Fibroblast of gingiva (primary cell): ENCODE results near the gene ATG5.
A peak's percentile ranks its signal among the peaks of the same experiment; 100 is the strongest.
"Not testable (repeated sequence)": the region's sequence is repeated elsewhere in the genome, so short reads cannot be mapped to it uniquely, and the experiment has no call there.

ENCODE experiments used
- DNase-seq: peaks from one replicate; pipeline ENCODE4 v3.0.0-alpha.2; 2011; ENCODE audit warnings: low read depth

The ATG5 gene

DNA sequence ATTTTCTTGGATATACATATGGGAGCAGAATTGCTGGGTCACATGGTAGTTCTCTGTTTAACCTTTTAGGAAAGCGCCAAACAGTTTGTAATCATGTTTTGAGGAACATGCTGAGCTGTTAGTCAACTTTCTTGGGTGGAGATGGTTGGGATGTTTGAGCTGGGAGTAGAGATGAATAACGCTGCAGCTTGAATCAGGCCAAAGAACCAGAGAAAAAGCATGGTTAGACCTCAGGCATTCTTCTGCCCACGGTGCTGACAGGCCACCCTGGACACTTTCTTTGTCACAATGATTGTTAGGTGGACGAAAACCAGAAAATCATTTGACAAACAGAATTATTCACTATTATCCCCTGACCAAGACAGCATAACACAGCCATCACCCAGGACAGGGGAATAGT, 172.6 kb downstream of the ATG5 start:
- no peak for DNase-seq

DNA sequence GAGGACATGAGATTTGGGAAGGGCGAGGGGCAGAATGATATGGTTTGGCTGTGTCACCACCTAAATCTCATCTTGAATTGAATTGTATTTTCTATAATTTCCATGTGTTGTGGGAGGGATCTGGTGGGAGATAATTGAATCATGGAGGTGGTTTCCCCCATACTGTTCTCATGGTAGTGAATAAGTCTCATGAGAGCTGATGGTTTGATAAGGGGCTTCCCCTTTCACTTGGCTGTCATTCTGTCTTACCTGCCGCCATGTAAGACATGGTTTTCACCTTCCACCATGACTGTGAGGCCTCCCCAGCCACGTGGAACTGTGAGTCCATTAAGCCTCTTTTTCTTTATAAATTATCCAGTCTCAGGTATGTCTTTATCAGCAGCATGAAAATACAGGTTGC, 173.1 kb downstream of the ATG5 start:
- not testable (repeated sequence) for DNase-seq

DNA sequence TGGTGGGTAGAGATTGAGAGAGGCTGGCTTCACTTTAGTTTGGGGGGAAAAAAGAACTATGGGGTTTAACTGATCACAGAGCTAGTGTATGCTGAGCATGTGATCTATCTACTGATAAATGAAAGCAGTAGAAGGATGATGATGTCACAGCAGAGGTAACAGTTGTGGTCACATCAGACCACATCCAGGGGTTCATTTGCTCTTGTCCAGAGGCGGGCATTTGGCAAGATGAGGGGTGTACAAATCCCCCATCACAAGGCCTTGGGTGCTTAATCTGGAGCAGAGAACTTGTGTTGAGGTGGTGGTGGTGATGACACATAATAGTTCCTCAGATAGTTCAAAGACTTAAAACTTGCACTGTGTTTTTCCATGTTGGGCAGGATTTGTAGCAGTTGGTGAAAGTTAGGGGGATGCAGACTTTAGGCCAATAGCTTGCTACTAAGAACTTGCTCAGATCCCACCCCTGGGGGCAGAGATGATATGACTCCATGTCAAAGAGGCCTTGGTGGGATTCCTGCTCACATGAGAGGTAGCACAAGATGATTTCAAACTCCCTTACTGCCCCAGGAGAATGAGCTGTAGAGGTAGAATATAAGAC, 176.0 kb downstream of the ATG5 start:
- no peak for DNase-seq

DNA sequence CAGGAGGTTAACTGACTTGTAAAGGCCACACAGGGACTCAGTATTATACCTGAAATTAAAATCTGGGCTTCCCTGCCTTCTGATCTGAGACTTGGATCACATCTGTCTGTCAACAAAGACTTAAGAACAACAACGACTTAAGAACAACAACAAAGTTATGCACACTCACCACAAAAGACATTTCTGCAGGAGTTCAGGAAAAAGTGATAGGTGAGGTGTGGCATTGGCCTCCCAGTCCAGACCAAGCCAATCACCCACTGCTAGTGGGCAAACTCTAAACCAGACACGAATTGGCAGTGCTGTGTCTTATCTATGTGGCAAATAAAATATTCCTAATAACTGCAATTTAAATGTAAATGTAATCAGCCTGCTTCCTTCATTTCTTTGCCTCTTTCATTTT, 178.1 kb downstream of the ATG5 start:
- DNase-seq: no peak

DNA sequence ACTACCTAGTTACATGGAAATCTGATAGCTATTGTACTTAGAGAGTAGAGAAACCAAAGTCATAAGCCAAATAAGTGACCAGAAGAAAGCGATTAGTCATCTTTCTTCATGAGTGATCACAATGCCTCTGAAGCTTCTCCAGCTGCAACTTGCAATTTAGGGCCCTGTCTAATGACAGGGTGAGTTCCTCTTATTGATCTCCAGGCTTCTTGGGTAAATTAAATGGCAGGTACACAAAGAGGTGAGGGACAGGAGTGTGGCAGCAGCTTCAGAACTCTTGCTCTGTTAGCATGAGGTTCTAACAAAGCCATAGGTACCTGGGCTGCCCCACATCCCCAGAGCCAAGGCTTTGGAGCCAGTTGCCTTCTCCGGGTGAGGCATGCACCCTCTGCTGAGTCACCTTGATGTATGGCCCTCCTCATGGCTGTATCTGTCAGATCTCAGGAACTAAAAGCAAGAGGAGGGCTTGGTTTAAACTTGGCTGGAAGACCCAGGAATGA, 178.7 kb downstream of the ATG5 start:
- DNase-seq: no peak

DNA sequence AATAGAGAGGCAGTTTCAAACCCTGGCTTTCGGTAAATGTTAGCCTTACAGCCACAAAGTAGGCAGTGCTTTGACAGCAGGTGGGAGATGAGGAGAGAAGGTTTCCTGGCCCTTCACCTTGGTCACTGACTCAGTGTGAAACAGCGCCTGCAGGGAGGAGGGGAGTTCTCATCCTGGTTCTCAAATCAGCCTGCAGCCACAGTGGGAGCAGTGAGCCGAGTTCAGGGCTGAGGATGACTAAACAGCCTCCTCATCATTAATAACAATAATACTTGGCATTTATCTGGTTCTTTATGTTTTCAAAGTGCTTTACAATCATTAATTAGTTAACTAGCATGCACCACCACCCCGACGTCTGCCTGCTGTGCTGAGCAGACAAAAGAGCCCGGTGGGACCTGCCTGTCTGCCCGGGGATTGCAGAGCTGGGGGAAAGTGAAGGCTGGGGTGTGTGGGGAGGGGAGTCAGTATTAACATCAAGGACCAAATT, 179.8 kb downstream of the ATG5 start:
- DNase-seq: no peak

DNA sequence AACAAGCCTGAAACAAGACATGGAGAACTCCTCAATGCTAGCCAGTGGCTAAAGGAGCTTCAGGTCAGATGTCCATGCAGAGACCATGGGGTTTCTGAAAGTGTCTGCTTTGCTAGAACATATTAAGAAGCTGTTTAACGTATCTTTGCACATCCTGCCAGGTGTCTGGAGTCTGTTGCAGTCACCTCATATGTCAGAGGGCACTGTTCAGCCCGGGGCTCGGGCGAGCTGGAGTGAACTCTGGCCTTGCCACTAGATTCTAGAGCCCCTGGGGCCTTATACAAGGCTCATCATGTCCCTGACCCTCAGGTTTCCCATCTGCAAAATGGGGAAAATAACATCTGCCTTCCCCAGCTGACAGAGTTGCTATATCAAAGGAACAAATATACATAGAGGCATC, 180.4 kb downstream of the ATG5 start:
- no peak for DNase-seq

DNA sequence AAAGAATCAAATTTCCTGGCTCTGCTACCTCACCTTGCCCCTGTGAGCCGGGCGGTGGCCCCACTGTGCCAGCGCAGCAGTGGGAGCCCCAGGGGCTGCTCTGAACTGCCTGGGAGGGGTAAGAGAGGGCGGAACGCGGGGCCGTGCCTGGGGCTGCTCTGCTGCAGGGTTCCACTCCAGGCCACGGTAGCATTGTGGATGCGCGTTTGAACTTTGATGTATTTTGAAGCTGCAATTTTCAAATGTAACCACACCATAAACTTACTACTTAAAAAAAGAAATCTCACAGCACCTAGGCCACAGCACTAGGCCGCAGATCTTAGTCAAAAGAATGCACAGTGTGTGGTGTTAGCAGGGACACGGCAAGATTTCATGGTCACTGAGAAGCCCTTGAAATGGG, 181.9 kb downstream of the ATG5 start:
- no peak for DNase-seq

DNA sequence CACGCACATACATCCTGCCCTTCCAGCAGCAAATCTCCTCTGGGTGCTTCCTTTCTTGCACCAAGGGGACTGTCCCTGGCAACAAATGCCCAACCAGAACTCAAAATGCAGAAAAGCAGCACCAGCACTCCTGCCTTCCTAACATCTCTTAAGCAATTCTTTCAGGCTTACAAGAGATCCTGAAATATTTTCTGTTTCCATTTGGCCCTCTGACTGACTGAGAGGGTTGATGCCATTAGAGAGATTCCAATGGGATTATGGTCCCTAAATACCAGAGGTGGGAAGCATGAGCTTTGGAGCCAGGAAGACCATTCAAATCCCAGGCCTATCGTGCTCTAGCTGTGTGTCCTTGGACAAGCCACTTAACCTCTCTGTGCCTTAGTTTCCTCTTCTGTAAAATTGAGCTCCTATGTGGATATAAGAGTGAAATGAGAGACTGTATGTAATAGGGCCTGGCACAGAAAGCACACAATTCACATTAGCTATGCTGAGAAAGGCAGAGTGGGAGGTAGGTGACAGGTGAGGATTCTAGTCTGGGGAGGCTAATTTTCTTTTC, 182.6 kb downstream of the ATG5 start:
- DNase-seq: no peak

DNA sequence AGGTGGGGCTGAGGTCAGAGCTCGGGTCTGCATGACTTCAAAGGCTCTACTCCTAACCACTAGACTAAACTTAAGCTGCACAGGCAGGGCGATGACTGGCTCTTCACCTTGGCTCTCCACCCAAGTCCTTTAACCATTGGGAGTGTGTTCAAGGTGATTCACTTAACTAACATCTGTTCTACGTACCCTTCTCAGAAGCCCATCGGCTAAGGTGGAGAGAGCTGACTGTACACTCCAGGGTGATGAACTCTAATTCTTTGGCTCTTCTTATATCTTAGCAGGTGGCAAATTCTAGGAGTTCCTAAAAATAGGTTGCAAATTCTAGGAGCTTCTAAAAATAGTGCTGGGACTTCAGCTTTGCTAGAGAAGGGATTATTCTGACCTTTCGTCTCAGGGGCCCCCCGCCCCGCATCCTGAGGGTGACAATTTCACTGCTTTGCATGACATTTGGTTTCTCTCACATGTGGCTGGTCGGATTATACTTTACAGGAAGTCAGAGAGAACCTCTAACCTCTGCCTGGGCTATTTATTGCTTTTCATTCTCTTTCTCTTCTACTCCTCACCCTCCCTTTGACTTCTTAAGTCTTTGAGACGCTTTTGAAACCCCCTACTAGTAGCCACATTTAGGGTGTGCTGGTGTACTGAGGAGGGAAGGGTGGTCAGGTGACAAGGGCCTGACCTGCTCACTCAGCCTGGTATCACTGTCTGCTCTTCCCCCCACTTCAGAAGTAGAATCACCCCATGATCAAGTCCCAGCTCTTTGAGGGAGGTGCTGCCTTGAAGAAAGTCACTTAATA, 183.9 kb downstream of the ATG5 start:
- no peak for DNase-seq

DNA sequence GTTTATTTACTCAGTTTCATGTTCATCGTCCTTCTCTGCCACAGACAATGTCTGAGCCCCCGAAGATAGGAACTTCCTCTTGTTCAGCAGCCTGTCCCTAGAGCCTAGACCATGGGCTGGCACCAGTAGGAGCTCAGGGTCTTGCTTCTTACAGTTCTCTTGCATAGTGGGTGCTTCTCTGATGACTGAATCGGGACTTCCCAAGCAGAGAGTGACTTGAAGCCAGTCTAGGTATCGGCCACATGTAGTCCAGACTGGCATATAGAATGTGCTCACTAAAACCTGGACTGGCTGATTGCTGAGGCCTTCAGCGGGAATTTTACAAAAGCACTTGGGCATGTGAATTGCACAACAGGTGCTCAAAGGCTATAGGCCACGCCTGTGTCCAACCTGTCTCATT, 187.4 kb downstream of the ATG5 start:
- DNase-seq: no peak

DNA sequence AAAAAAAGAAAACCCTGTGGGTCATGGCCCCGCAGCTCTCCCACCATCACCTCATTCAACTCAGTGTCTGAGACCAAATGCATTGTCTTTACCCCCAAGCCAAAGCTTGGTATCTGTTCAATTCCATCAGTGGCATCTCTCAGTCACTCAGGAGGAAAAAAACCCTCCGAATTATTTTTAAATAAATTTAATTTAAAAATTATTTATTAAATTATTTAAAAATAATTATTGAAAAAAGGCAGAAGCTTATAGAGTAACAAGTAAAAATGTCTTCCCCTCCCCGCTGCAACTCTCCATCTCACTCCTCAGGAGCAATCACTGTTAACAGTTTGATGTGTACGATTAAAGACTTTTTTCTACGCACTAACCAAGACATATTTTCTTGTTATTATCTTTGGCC, 188.7 kb downstream of the ATG5 start:
- no peak for DNase-seq

DNA sequence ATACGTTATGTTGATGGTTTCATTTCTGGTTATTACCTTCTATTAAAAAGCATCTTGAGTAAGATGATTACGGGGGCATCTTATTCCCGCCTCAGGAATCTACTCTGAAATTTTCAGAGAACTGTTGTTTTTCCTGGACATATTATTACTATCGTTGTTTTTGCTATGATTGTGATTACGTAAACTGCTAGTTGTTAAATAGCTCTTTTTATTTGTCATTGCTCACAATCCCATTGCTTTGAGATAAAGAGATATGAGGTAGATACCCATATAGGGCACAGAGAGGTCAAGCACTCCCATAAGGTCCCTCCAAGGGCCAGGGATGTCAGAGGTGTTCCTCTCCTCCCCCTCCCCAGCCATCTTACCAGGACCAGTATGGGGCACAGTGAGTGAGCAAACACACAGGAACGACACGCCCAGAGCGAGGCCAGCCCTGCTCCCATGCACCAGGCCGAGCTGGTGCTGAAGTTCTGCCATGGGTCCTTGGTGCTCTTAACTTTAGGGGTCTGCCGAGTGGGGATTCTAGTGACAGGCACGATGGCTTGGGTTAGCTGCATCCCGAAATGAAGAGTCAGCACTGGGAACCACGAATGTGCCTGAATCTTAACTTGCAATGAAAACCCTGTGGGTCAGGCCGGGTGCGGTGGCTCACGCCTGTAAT, 189.5 kb downstream of the ATG5 start:
- no peak for DNase-seq

DNA sequence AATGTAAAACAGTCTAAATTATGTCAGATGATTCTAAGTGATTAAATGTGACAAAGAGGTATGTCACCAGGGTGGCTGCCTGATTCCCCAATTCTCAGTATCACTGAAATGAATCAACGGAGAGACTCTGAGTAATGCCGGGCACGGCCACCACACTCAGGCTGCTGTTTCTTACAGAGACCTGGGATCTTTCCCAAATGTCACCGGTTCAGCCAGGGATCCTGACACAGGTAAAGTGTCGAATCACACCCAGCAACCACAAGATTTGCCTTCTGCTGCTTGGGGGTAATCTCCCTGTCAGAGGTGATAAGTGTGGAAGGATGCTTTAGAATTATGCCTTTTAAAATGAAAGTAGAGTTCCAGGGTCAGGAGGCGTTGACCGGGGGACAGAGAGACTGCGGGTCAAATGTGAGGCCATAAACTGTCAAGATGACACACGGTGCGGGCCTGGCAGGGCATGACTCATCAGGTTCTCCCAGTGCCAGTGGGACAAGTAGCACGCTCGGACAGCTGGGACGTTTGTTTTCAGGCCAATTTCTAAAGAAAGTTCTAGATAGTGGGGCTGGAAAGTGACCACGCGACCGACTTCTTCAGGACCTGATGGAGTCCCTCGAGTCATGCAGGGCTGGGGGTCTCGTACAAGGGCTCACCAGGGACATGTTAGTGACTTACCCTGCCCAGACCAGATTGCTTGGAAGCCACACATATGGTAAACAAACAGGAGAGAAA, 190.5 kb downstream of the ATG5 start:
- DNase-seq: peak; percentile 22
